Spleen (tissue), 11 donors: Measurements from ENCODE around the gene NRM. TPM values are rescaled to one million over a fixed set of nuclear protein-coding genes. Genes with fewer than 3 reads are reported as not detected.
"Not testable (repeated sequence)": the region's sequence is repeated elsewhere in the genome, so short reads cannot be mapped to it uniquely, and the experiment has no call there.

Experiments used
- DNase-seq: peaks from one replicate; pipeline ENCODE4 v3.0.0-alpha.2; 2020
- H3K27ac ChIP-seq, 8 donors: fragments of 200-600 bp; sonication (generic) in 7 of 8; 1 replicate in 4 of 8; 2 replicates in 4 of 8; pipeline versions ENCODE4 v1.5.0 to v1.8.0; 2016 to 2021; ENCODE audit warnings: inconsistent platforms in 4 of 8, mild to moderate bottlenecking in 4 of 8, moderate library complexity in 1 of 8
- H3K27me3 ChIP-seq, 7 donors: fragments of 200-600 bp; sonication (generic) in 6 of 7; replicated peaks in 1 of 7; 1 replicate in 4 of 7; 2 replicates in 3 of 7; pipeline versions ENCODE4 v1.5.0 to v1.8.0; 2016 to 2021; ENCODE audit warnings: inconsistent platforms in 3 of 7, mild to moderate bottlenecking in 1 of 7
- H3K36me3 ChIP-seq, 6 donors: fragments of 200-600 bp; sonication (generic) in 5 of 6; 1 replicate in 4 of 6; 2 replicates in 2 of 6; pipeline versions ENCODE4 v1.5.0 to v1.8.0; 2016 to 2021; ENCODE audit warnings: inconsistent platforms in 2 of 6
- H3K4me1 ChIP-seq, 6 donors: fragments of 200-600 bp; sonication (generic) in 5 of 6; 1 replicate in 3 of 6; 2 replicates in 3 of 6; pipeline versions ENCODE4 v1.5.0 to v1.8.0; 2016 to 2021; ENCODE audit warnings: inconsistent platforms in 3 of 6
- H3K4me3 ChIP-seq, 8 donors: fragments of 200-600 bp; sonication (generic) in 7 of 8; 1 replicate in 4 of 8; 2 replicates in 4 of 8; pipeline versions ENCODE4 v1.5.0 to v1.8.0; 2016 to 2021; ENCODE audit warnings: inconsistent platforms in 4 of 8, mild to moderate bottlenecking in 4 of 8, moderate library complexity in 2 of 8
- H3K9me3 ChIP-seq, 8 donors: fragments of 200-600 bp; sonication (generic) in 7 of 8; 1 replicate in 4 of 8; 2 replicates in 4 of 8; pipeline versions ENCODE4 v1.5.0 to v1.8.0; 2016 to 2021; ENCODE audit warnings: inconsistent platforms in 4 of 8
- CTCF ChIP-seq, 11 experiments: fragments of 200-600 bp in 7 of 11; fragments of 450-650 bp in 4 of 11; sonication (generic) in 4 of 11; IDR thresholded peaks in 8 of 11; conservative IDR thresholded peaks in 3 of 11; 1 replicate in 7 of 11; 2 replicates in 4 of 11; pipeline versions ENCODE4 v1.4.0 to v1.8.0; 2016 to 2021; ENCODE audit warnings: antibody characterized with exemption in 11 of 11, inconsistent platforms in 4 of 11, mild to moderate bottlenecking in 1 of 11
- POLR2A ChIP-seq, 3 donors: fragments of 450-650 bp; IDR thresholded peaks; one replicate each; pipeline ENCODE4 v1.5.1; 2017; ENCODE audit warnings: antibody characterized with exemption in 3 of 3, mild to moderate bottlenecking in 1 of 3
- POLR2AphosphoS5 ChIP-seq, 3 donors: sonication (generic); formaldehyde crosslinking; IDR thresholded peaks; one replicate each; pipeline ENCODE4 v1.5.1; 2017; ENCODE audit warnings: antibody characterized with exemption in 3 of 3
- WGBS, 5 donors: extraction: QIAGEN DNeasy Blood & Tissue Kit in 3 of 5; methylation state at CpG; one replicate each; pipeline versions ENCODE4 v1.1.5 to v1.1.7; 2013 to 2018; 5-methylcytosine and 5-hydroxymethylcytosine counted together
- intact Hi-C: fragments of 100-400 bp; cut with DNase I; formaldehyde crosslinking; loops from one replicate; pipeline ENCODE4 v1.15.0; 2023; ENCODE audit warnings: low total_unique reads
- polyA plus RNA-seq, 3 donors: library from polyadenylated mRNA; stranded (reverse); fragments of 200-250 nt; gene quantifications; one replicate each; pipeline ENCODE4 v1.2.1, GENCODE V29; 2013
- total RNA-seq, 7 donors: library from RNA; depleted of rRNA in 3 of 7; stranded (reverse); fragments of >200 nt in 3 of 7; fragmentation: NEBNext Ultra II Directional in 4 of 7; extraction: Animal tissue kit (Norgen Biotek cat#: 25700) in 4 of 7; gene quantifications; one replicate each; pipeline versions ENCODE4 v1.1.0 to v1.2.1, GENCODE V29; 2016 to 2021
- donor health status: healthy with polysubstance abuse.
- donor health status: DM: no; HTN: no; CAD: no; lungs with moderate emphysema.
- donor health status: DM: no; HTN: no; CAD: no.
- donor health status: Bipolar disorder and iron deficiency.
- donor health status: healthy.
- donor health status: DM: no; HTN: no; CAD: no.
- donor health status: DM: yes; HTN: yes; CAD: no.

The NRM gene
- total and polyA plus RNA-seq, 10 donors: 9.8 to 19.6 (median 12.2) TPM

- WGBS, 5 donors: 13 to 16% (median 16%) methylated on average over 8 of the region's 8 CpGs
Observed at GRCh38 chr6:30719356-30719755, 28.6 kb upstream of the NRM start.

GRCh38 chr6:30717845-30718720 is 27.3 kb upstream of the NRM start:
- DNase-seq, H3K27me3 ChIP-seq, intact Hi-C loops, H3K9me3 ChIP-seq: not testable (repeated sequence)
- 71 to 78% (median 77%) methylated on average over 36 to 37 of the region's 37 CpGs for WGBS, 5 donors
- peak overlapping the region; percentile 23 to 92 (median 49) for H3K4me3 ChIP-seq
- peaks cover 25 to 70% (median 57%) of the 10 kb centered on the region in 6 donors for H3K4me1 ChIP-seq
- H3K27ac ChIP-seq: peak overlapping the region; percentile 78 to 99 (median 97)
- peaks cover 0 to 36% (median 19%) of the 10 kb centered on the region in 6 donors for H3K36me3 ChIP-seq

More at GRCh38 chr6:30719356-30719755, 28.6 kb upstream of the NRM start:
- Histone ChIP-seq H3K36me3 (peaks cover 0 to 36% (median 22%) of the 10 kb centered on the region in 6 donors), H3K27ac (peak overlapping the region; percentile 76 to 99 (median 98)), H3K27me3 (no peaks in the 10 kb centered on the region), H3K9me3 (no peaks in the 10 kb centered on the region), H3K4me3 (peak overlapping the region; percentile 80 to 97 (median 94)), H3K4me1 (peaks cover 31 to 80% (median 70%) of the 10 kb centered on the region in 6 donors)
- peak; percentile 37 for DNase-seq
- intact Hi-C loops: no loop called here
- TF ChIP-seq POLR2AphosphoS5 (IDR thresholded peaks at IDR 0.05): no peak
- no peak for TF ChIP-seq POLR2A (IDR thresholded peaks at IDR 0.05)
- no peak for TF ChIP-seq CTCF (IDR thresholded peaks at IDR 0.05 in 8 of 11, conservative IDR thresholded peaks at IDR 0.05 in 3 of 11)

GRCh38 chr6:30717129-30717844 is 26.5 kb upstream of the NRM start, which contains the start of gene MDC1:
MDC1 (minus strand) TSS chr6:30717281; CDS start chr6:30715175, 2,106 bp downstream.
- Histone ChIP-seq H3K36me3 (peaks cover 0 to 36% (median 21%) of the 10 kb centered on the region in 6 donors), H3K27me3 (no peaks in the 10 kb centered on the region), H3K9me3 (no peaks in the 10 kb centered on the region), H3K4me1 (peaks cover 17 to 65% (median 49%) of the 10 kb centered on the region in 6 donors), H3K27ac (peak within 1 kb of the TSS; percentile 93 to 99 (median 97)), H3K4me3 (peak within 1 kb of the TSS; percentile 48 to 92 (median 56))
- DNase-seq: peak; percentile 100
- TF ChIP-seq POLR2AphosphoS5 (IDR thresholded peaks at IDR 0.05): peak; percentile 98 to 100 (median 99)
- TF ChIP-seq CTCF (IDR thresholded peaks at IDR 0.05 in 8 of 11, conservative IDR thresholded peaks at IDR 0.05 in 3 of 11): peak; percentile 49 to 89 (median 76)
- TF ChIP-seq POLR2A (IDR thresholded peaks at IDR 0.05): peak; percentile 25 to 96 (median 92)
- 0% methylated on average over 31 to 48 of the region's 48 CpGs for WGBS, 5 donors
- intact Hi-C loops: no loop called here

GRCh38 chr6:30716879-30717128 is 26.0 kb upstream of the NRM start:
- Histone ChIP-seq H3K4me1 (peaks cover 12 to 65% (median 44%) of the 10 kb centered on the region in 6 donors), H3K27ac (peak overlapping the region; percentile 93 to 99 (median 97)), H3K36me3 (peaks cover 0 to 36% (median 25%) of the 10 kb centered on the region in 6 donors), H3K27me3 (no peaks in the 10 kb centered on the region), H3K9me3 (no peaks in the 10 kb centered on the region), H3K4me3 (peak overlapping the region; percentile 48 to 92 (median 56))
- DNase-seq: no peak
- intact Hi-C loops: no loop called here
- 1 to 7% (median 3%) methylated on average over 3 to 8 of the region's 8 CpGs for WGBS, 5 donors
- TF ChIP-seq POLR2A (IDR thresholded peaks at IDR 0.05): no peak
- no peak for TF ChIP-seq CTCF (IDR thresholded peaks at IDR 0.05 in 8 of 11, conservative IDR thresholded peaks at IDR 0.05 in 3 of 11)
- TF ChIP-seq POLR2AphosphoS5 (IDR thresholded peaks at IDR 0.05): no peak
